ENCODE results near the gene EDNRA.

EDNRA gene

GRCh38 chr4:147498031-147498660 is 17.2 kb downstream of the EDNRA start:
- no peak for DNase-seq (ENCODE audit: low read depth)

DNA sequence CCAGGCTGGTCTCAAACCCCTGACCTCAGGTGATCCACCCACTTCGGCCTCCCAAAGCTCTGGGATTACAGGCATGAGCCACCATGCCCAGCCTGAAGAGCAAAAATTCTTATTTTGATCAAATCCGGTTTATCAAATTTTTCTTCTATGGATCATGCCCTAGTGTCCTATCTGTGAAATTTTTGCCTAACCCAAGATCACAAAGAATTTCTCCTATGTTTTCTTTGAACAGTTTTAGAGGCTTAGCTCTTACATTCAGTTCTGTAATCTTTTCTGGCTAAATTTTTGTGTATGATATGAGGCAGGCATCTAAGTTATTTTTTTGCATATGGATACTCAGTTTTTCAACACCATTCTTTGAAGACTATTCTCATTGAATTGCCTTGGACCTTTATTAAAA is 27.4 kb downstream of the EDNRA start:
- no peak for DNase-seq (ENCODE audit: low read depth)

GRCh38 chr4:147509386-147509785 is 28.5 kb downstream of the EDNRA start:
- DNase-seq (ENCODE audit: low read depth), result no peak

GRCh38 chr4:147510962-147511668 is 30.2 kb downstream of the EDNRA start:
- no peak for DNase-seq (ENCODE audit: low read depth)

GRCh38 chr4:147513091-147513490 is 32.2 kb downstream of the EDNRA start:
- no peak for DNase-seq (ENCODE audit: low read depth)

DNA sequence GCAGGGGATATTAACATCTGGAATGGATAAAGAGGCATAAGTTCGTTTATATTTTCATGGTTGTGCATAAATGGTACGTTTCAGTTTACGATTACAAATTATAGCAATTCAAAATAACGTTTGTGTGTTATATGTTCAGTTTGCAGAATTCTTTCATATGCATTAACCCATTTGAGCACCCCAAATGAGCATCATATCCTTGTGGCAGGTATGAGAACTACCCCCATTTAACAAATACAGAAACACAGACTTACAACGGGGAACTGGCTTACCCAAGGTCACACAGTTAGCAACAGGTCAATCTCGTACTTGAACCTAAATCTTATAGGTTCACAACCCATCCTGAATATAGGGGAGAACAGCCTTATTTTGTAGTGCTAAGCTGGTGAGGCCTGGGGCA is 33.1 kb downstream of the EDNRA start:
- DNase-seq (ENCODE audit: low read depth), result no peak

- DNase-seq (ENCODE audit: low read depth), result no peak
Measured at GRCh38 chr4:147515220-147515936, 34.5 kb downstream of the EDNRA start.

DNA sequence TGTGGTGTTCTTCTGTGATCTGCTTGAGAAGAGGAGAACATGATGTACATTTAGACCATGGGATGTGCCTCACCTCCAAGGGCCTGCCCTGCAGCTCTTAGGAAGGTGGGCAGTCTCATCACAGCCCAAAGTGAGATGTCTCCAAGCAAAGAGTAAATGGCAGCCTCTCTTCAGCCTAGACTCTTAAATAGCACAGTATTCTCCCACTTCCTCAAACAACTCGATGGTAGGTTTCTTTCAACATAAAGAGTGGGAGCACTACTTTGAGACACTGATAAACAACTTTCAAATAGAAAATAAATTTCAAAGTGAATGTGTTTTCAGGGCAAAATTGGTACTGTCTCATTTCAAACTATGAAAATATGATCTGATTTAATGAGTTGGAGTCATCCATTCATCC is 35.2 kb downstream of the EDNRA start:
- DNase-seq (ENCODE audit: low read depth), result no peak

DNA sequence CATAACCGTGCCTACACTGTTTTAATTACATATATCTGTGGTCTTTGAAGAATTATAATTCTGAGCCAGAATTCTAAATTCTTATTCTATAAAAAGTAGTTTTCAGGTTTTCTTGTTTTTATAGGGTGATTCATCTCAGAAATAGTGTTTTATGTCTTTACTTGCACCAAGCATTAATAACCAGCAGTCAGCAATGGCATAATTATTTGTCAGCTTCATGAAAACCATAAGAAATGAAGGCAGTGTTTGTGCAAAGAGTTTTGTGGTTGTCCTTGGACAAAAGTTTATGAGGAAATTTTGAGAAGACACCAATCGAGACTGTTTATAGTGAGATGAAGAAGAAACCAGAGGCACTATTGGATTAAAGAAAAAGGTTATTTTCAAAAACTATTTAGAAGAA is 37.2 kb downstream of the EDNRA start:
- no peak for DNase-seq (ENCODE audit: low read depth)

GRCh38 chr4:147518846-147519767 is 38.2 kb downstream of the EDNRA start:
- peak; percentile 4 for DNase-seq (ENCODE audit: low read depth)

DNA sequence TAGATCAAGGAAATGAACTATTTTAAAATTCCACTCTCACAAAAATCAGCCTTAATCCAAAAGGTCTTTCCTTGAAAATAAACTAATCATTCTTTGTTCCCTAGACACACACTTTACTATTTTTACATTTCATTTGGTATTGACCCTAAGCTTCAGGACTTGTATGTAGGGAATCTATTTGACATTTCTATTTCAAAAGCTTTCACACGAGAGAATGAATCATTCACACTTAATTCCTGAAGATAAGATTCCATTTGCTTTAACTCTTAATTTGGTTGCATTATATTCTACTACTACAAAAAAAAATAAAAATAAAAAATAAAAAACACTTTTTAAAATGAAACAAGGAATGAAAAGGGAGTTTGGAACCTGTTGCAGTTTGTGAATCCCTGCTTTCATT is 43.7 kb downstream of the EDNRA start:
- DNase-seq (ENCODE audit: low read depth), result no peak

DNA sequence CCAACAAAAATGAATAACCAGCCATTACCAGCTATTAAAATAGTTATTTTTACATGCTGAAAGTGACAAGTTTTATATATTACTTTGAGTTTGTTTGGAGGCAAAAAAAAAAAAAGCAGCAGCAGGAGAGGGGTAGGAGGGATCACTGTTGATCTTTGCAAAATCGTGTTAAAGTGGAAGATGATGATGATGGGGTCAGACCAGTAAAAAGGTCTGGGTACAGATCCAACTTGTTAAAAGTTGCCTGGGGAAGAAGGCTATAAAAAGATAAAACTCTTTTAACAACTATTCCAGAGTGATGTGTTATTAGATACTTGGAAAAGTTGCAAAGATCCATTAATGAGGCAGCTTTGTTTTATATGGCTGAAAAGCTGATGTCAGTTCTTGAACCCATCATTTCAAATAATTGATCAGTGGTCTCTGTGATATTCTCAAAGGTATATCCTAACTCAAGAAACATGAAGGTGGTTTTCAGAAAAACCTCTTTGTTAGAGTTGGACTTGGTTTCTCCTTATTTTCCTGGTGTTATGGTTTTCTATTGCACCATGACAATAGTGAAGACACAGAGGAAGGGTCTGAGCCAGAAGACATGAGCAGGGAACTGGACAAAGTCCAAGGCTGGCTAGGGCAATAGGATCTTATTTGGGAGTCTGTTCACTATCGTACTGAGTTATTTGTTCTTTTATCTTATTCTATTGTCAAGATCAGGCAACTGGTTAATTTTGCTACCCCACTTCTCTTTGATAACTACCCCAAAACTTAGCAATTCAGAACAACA is 44.8 kb downstream of the EDNRA start:
- DNase-seq (ENCODE audit: low read depth), result no peak

- no peak for DNase-seq (ENCODE audit: low read depth)
Measured at GRCh38 chr4:147526272-147526654, 45.4 kb downstream of the EDNRA start.

DNA sequence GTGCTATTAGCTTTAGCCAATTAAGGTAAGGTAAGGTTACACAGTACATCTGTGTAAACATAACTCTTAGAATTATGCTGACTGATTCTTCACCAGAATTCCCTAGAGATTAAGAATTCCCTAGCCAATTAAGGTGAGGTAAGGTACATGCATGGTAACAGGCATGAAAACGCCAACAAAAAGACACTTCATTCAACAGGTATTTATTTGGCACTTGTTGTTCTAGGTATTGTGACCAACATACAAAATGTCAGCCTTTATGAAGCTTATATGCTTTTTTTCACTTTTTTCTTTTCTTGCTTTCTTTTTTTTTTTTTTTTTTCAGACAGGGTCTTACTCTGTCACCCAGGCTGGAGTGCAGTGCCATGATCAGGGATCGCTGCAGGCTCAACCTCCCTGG is 47.2 kb downstream of the EDNRA start:
- DNase-seq (ENCODE audit: low read depth), result no peak

GRCh38 chr4:147530134-147530533 is 49.2 kb downstream of the EDNRA start:
- DNase-seq (ENCODE audit: low read depth), result no peak

DNA sequence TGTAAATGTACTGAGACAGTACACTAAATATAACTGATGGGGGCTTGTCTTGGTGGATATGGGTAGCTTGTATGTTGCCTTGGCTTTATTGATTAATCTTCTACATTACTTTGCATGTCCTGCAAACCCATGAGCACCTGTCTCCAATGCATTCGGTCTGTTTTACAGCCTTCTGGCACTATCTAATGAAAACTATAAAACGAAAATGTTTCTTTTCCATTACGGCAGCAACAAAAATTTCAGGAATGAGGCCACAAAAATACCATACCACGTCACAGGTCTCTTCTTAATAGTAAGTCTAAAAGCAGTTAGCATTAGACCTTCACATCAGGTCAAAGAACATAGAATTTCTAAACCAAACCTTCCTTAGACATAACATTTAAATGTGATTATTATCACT is 49.8 kb downstream of the EDNRA start:
- DNase-seq (ENCODE audit: low read depth), result no peak

DNA sequence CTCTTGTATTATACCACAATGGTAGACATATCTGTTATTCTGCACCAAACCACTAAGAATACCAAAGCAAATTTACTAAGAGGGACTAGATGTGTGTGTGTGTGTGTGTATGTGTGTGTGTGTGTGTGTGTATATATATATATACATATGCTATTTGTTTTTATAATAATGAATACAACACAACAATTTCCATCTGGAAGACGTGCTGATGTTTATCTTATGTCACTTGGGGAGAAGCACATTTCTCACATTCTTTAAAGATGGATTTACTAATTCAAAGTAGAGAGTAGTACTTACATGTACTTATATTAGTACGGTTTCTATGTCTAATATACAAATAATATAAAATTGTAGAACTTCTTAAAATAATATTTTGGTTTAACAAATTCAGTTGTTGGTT is 52.0 kb downstream of the EDNRA start:
- no peak for DNase-seq (ENCODE audit: low read depth)

DNA sequence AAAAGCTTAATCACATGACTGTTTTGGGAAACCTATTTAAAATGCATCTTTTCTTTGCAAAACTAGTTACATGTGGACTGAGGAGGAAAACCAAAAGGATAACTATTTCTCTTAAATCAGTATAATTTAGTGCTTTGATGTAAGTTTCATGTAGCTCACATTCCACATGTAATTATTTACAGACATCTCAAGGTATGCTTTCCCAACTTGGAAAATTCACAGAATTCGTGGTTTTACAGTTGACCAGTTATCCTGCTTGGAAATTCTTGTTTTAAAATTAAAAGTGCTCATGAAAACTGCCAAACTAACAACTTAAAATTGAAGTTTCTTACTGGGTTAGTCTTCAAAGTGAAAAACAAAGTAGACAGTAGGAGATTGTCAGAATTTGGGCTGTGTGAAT is 52.4 kb downstream of the EDNRA start:
- DNase-seq (ENCODE audit: low read depth), result no peak

GRCh38 chr4:147535124-147535523 is 54.2 kb downstream of the EDNRA start:
- no peak for DNase-seq (ENCODE audit: low read depth)

DNA sequence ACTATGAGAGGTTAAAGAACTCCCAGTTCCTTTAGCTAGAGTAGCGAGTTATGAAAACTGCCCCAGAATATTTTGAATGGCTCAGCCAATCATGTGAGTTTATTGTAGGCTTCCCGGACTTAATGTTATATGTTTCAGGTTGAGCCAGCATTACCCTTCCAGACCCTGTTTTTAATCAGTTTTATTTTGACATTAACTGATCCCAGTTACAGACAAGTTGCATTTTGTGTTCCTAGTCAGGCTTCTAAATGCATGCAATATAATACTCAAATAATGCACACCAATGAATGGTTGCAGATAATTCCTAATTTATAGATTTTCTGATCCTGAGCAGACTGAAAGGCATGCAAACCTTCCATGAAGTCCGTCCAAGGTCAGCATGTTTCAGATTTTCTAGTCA is 57.8 kb downstream of the EDNRA start:
- no peak for DNase-seq (ENCODE audit: low read depth)

- DNase-seq (ENCODE audit: low read depth), result no peak
Measured at GRCh38 chr4:147539959-147540358, 59.1 kb downstream of the EDNRA start.

All from stimulated activated CD8-positive, alpha-beta memory T cell treated with anti-CD3 and anti-CD28 coated beads, Interleukin-4, amount 100 ng/mL, for 24 hours (primary cell).